Endothelial cell of umbilical vein (primary cell): ENCODE data around the gene CSNK1G3. TPM values are rescaled to one million over a fixed set of nuclear protein-coding genes. Genes with fewer than 3 reads are reported as not detected.

Experiments used
- BruUV-seq: library from RNA; stranded (reverse); fragments of 400-500 nt; replicated peaks from 2 replicates; lab custom pipeline; 2021; lab: Mats Ljungman, UMichigan
- CTCF ChIA-PET: fragments of 300-600, 350-600 bp; sonication (Branson Sonifier 250); formaldehyde crosslinking; loops from one replicate; lab custom pipeline; 2021; ENCODE audit warnings: antibody characterized with exemption, inconsistent platforms; lab: Charles Lee
- POLR2A ChIA-PET: fragments of 300-600, 350-600 bp; sonication (Branson Sonifier 250); formaldehyde crosslinking; loops from one replicate; lab custom pipeline; 2021; ENCODE audit warnings: antibody characterized with exemption, inconsistent platforms; lab: Charles Lee
- DNase-seq: peaks from one replicate; pipeline ENCODE4 v3.0.0-alpha.2; 2011; ENCODE audit warnings: low read depth, low spot score
- FAIRE-seq: peaks from 2 replicates; lab custom pipeline; 2011; peaks lifted over from hg19 to GRCh38; lab: Jason Lieb, UNC
- H2AFZ ChIP-seq: 2 replicates; pipeline ENCODE4 v1.6.0; 2012; ENCODE audit warnings: low read depth, low read length, control low read depth, inconsistent platforms
- H3K27ac ChIP-seq: 2 replicates; pipeline ENCODE4 v1.5.1; 2011; ENCODE audit warnings: low read depth, mild to moderate bottlenecking, control low read depth, low read length, moderate library complexity; ENCODE audit not compliant: insufficient read depth
- H3K27me3 ChIP-seq, 2 experiments: 2 replicates each; pipeline versions ENCODE4 v1.6.0 to v1.6.1; 2011; ENCODE audit warnings: low read length in 2 of 2, mixed read lengths in 1 of 2; ENCODE audit not compliant: control insufficient read depth in 2 of 2, insufficient read depth in 2 of 2
- H3K36me3 ChIP-seq, 2 experiments: 2 replicates in 1 of 2; 3 replicates in 1 of 2; pipeline ENCODE4 v1.5.1; 2011; ENCODE audit warnings: low read length in 2 of 2, mild to moderate bottlenecking in 1 of 2, moderate library complexity in 1 of 2; ENCODE audit not compliant: control insufficient read depth in 2 of 2, insufficient read depth in 2 of 2; ENCODE audit errors: extremely low read depth in 1 of 2
- H3K4me1 ChIP-seq: 3 replicates; pipeline ENCODE4 v1.5.1; 2011; ENCODE audit warnings: mild to moderate bottlenecking, low read length; ENCODE audit not compliant: control insufficient read depth, insufficient read depth; ENCODE audit errors: extremely low read depth
- H3K4me2 ChIP-seq: 2 replicates; pipeline ENCODE4 v1.6.1; 2011; ENCODE audit warnings: low read length, control low read depth, mixed read lengths; ENCODE audit not compliant: insufficient read depth
- H3K4me3 ChIP-seq, 3 experiments: fragments of 200-600 bp in 1 of 3; sonication (generic), shearing (Covaris generic) in 1 of 3; replicated peaks in 1 of 3; 2 replicates each; pipeline ENCODE4 v1.5.1; 2011 to 2016; ENCODE audit warnings: control low read depth in 3 of 3, low read length in 3 of 3, mild to moderate bottlenecking in 2 of 3, inconsistent platforms in 1 of 3, low read depth in 1 of 3, moderate library complexity in 1 of 3; ENCODE audit not compliant: insufficient read depth in 1 of 3
- H3K79me2 ChIP-seq: 2 replicates; pipeline ENCODE4 v1.6.0; 2012; ENCODE audit warnings: low read length, inconsistent platforms; ENCODE audit not compliant: control insufficient read depth, insufficient read depth
- H3K9ac ChIP-seq: replicated peaks from 2 replicates; pipeline ENCODE3; 2011; ENCODE audit warnings: low read length, control low read depth; ENCODE audit not compliant: insufficient read depth; ENCODE audit errors: extremely low read depth
- H3K9me1 ChIP-seq: replicated peaks from 3 replicates; pipeline ENCODE4 v1.6.0; 2011; ENCODE audit warnings: mild to moderate bottlenecking, low read length; ENCODE audit not compliant: control insufficient read depth, insufficient read depth; ENCODE audit errors: extremely low read depth
- H3K9me3 ChIP-seq: replicated peaks from 2 replicates; pipeline ENCODE4 v1.5.1; 2012; ENCODE audit warnings: low read length, inconsistent platforms; ENCODE audit not compliant: control insufficient read depth, insufficient read depth
- H4K20me1 ChIP-seq: replicated peaks from 2 replicates; pipeline ENCODE3; 2011; ENCODE audit warnings: mild to moderate bottlenecking, low read length; ENCODE audit not compliant: control insufficient read depth, insufficient read depth; ENCODE audit errors: extremely low read depth
- EZH2 ChIP-seq: IDR thresholded peaks from 2 replicates; pipeline ENCODE4 v1.6.1; 2012; ENCODE audit warnings: borderline replicate concordance, low read depth, mild to moderate bottlenecking, moderate library complexity, low read length, inconsistent platforms; ENCODE audit not compliant: severe bottlenecking
- FOS ChIP-seq: IDR thresholded peaks from 2 replicates; pipeline ENCODE4 v1.6.1; 2011; ENCODE audit warnings: mild to moderate bottlenecking, low read length, moderate library complexity, borderline replicate concordance; ENCODE audit not compliant: insufficient read depth
- GATA2 ChIP-seq: IDR thresholded peaks from 2 replicates; pipeline ENCODE4 v1.7.0; 2011; ENCODE audit warnings: low read depth, mild to moderate bottlenecking, moderate library complexity, mixed read lengths, low read length; ENCODE audit not compliant: insufficient read length, insufficient read depth
- JUN ChIP-seq: IDR thresholded peaks from 2 replicates; pipeline ENCODE4 v1.6.1; 2011; ENCODE audit warnings: borderline replicate concordance, low read depth; ENCODE audit not compliant: insufficient read length, insufficient read depth
- MYC ChIP-seq: IDR thresholded peaks from one replicate; pipeline ENCODE4 v1.6.1; 2011; ENCODE audit warnings: mild to moderate bottlenecking, low read depth, low read length
- POLR2A ChIP-seq: IDR thresholded peaks from 2 replicates; pipeline ENCODE4 v1.6.1; 2012; ENCODE audit warnings: low read depth, mild to moderate bottlenecking, control low read depth, low read length
- POLR2AphosphoS5 ChIP-seq: IDR thresholded peaks from 2 replicates; pipeline ENCODE4 v1.6.1; 2012; ENCODE audit warnings: low read depth, mild to moderate bottlenecking, control low read depth, low read length, moderate library complexity; ENCODE audit not compliant: insufficient read depth
- dilution Hi-C: fragments of 300-500 bp; cut with MboI; formaldehyde crosslinking; loops from one replicate; pipeline ENCODE4 v1.15.0; 2019; ENCODE audit warnings: low sequenced_read_pairs; ENCODE audit not compliant: extremely low pct_ligation_motif_present
- intact Hi-C: fragments of 100-400 bp; cut with micrococcal nuclease; formaldehyde crosslinking; loops from one replicate; pipeline ENCODE4 v1.10.0; 2022
- polyA plus RNA-seq, 4 experiments: library from polyadenylated mRNA; depleted of rRNA in 3 of 4; stranded (reverse) in 3 of 4; unstranded in 1 of 4; fragments of >200 nt; gene quantifications; 2 replicates each; pipeline versions ENCODE4 v1.2.1 to v1.2.3, GENCODE V29; 2011 to 2012; ENCODE audit warnings: missing spikeins in 1 of 4
- total RNA-seq: library from RNA; stranded (reverse); gene quantifications from 2 replicates; pipeline ENCODE4 v1.2.3, GENCODE V29; 2021
- TF ChIP-seq, protein P1 (sequence below), 2 donors: IDR thresholded peaks; 1 replicate in 1 of 2; 2 replicates in 1 of 2; pipeline ENCODE4 v1.5.1; 2011; ENCODE audit warnings: low read length in 2 of 2, mild to moderate bottlenecking in 2 of 2, moderate library complexity in 2 of 2, control low read depth in 1 of 2, inconsistent platforms in 1 of 2, low read depth in 1 of 2; ENCODE audit not compliant: insufficient read depth in 1 of 2; ENCODE audit errors: extremely low read depth in 1 of 2
- TF ChIP-seq, protein P2 (sequence below): IDR thresholded peaks from 2 replicates; pipeline ENCODE4 v1.6.1; 2011; ENCODE audit not compliant: insufficient read depth, insufficient read length

The CSNK1G3 gene
- total and polyA plus RNA-seq, 2 donors (not counting 3 experiments of a cell fraction or from before 2014, with no cell fraction given) = 10.4 to 35.9 TPM

DNA sequence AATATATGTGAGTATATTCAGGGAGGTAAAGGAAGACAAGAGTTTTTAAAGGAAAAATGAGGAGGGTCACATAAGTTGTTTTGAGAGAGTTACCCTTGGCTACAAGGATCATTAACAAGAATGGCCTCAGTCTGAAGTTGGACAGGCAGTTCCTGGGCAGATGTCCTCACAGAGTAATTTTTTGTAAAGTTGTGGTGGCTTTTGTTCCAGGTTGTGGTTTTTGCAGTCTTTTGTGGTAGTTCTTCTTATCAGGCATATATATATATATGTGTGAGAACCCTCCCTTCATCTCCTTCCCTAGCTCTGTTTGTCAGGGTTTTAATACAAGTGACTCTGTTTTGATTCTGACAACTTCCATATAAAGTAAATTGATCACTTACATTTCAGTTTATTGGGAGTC lies 60.0 kb downstream of the CSNK1G3 start:
- Histone ChIP-seq H2AFZ (no peak overlapping the region), H3K9ac (no peak overlapping the region), H3K9me1 (no peaks in the 10 kb centered on the region), H3K27ac (no peak overlapping the region), H3K4me2 (no peak overlapping the region), H4K20me1 (peaks cover 2% of the 10 kb centered on the region), H3K27me3 (no peaks in the 10 kb centered on the region), H3K36me3 (no peaks in the 10 kb centered on the region), H3K4me3 (no peak overlapping the region), H3K79me2 (peaks cover 16% of the 10 kb centered on the region), H3K9me3 (no peaks in the 10 kb centered on the region), H3K4me1 (no peaks in the 10 kb centered on the region)
- no peak for FAIRE-seq
- TF ChIP-seq, protein P1, sequence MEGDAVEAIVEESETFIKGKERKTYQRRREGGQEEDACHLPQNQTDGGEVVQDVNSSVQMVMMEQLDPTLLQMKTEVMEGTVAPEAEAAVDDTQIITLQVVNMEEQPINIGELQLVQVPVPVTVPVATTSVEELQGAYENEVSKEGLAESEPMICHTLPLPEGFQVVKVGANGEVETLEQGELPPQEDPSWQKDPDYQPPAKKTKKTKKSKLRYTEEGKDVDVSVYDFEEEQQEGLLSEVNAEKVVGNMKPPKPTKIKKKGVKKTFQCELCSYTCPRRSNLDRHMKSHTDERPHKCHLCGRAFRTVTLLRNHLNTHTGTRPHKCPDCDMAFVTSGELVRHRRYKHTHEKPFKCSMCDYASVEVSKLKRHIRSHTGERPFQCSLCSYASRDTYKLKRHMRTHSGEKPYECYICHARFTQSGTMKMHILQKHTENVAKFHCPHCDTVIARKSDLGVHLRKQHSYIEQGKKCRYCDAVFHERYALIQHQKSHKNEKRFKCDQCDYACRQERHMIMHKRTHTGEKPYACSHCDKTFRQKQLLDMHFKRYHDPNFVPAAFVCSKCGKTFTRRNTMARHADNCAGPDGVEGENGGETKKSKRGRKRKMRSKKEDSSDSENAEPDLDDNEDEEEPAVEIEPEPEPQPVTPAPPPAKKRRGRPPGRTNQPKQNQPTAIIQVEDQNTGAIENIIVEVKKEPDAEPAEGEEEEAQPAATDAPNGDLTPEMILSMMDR (IDR thresholded peaks at IDR 0.05; ENCODE audit: extremely low read depth in 1 of 2, insufficient read depth in 1 of 2, low read depth in 1 of 2, low read length in 2 of 2) = no peak
- TF ChIP-seq POLR2A (no peak), FOS (no peak), EZH2 (no peak), JUN (no peak), MYC (no peak), GATA2 (no peak), POLR2AphosphoS5 (no peak)
- TF ChIP-seq, protein P2, sequence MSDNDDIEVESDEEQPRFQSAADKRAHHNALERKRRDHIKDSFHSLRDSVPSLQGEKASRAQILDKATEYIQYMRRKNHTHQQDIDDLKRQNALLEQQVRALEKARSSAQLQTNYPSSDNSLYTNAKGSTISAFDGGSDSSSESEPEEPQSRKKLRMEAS = no peak
- dilution Hi-C loops = no loop called here
- ChIA-PET CTCF (interaction anchor here (0.7 to 1.9 kb wide), 2 partner anchors 10 to 39 kb away, joined by 3 to 6 read pairs; no protein-coding TSS in a partner anchor), POLR2A (no interaction called here)
- DNase-seq = no peak
- no TSS peak for BruUV-seq
- intact Hi-C loops = no loop called here
